Measurements from ENCODE around the gene TEX261. TPM values are rescaled to one million over a fixed set of nuclear protein-coding genes. Genes with fewer than 3 reads are reported as not detected.

The TEX261 gene
- total RNA-seq, 2 experiments from 2014 or later = 17.8 to 18.7 TPM

DNA sequence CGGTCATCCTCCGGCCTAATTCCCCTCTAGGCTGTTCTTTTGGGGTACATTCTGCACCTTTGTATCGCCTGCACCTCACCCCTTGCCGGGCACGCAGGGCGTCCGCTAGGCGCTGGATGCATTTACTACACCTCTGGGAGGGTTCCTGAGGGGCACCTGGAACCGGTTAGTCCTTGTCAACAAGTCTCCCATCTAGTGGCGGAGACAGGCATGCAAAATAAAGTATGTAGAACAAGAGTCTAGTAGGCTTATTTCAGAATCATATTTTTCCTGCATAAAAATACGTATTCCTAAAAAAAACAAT, 705 bp upstream of the TEX261 start:
- peak; percentile 74 for DNase-seq
- Mint-ChIP-seq H3K4me1 (ENCODE audit: low read depth) (peaks cover 33% of the 10 kb centered on the region), H3K9me3 (no peaks in the 10 kb centered on the region), H3K36me3 (ENCODE audit: low read depth) (peaks cover 9% of the 10 kb centered on the region), H3K4me3 (peak overlapping the region; percentile 81), H3K27ac (peak overlapping the region; percentile 66), H3K27me3 (ENCODE audit: low read depth) (no peaks in the 10 kb centered on the region)
- CTCF ChIA-PET = no interaction called here
- intact Hi-C loops (cut with micrococcal nuclease) = loop anchor here (1.0 kb wide), 4 partner anchors 18 to 135 kb away; partner anchors contain the start of genes MCEE, MPHOSPH10 and NAGK

DNA sequence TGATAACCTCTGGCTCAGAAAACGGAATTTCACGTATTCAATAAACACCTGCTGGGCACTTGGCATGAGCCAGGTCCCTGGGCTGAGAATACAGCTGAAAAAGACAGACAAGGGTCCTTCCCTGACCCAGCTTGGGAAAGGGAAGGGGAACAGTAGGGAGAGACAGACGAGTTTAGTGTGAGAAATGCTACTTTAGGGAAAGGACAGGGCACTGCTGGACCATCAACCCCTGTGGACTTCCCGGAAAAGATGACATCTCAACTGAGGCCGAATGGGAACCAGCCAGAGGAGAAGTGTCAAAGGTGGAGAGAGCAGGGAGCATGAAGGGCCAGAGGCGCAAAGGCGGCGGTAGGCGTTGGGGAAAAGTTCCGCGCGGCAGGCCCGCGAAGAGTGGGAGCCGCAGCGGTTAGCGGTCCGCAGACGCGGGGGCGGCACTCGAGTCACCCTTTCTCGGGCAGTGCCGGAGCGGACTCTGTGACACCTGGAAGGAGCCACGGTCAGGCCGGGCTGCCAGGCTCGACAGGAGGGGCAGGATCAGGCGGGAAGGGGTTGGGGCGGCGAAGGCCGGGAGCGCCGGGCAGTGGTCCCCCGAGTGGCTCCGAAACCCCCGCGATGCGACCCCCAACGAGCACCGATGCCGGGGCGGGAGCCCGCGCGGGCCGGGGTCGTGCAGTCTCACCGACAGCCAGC, 519 bp downstream of the TEX261 start:
- no peaks in the 10 kb centered on the region for H3K9me3 Mint-ChIP-seq
- H3K36me3 Mint-ChIP-seq (ENCODE audit: low read depth) = peaks cover 11% of the 10 kb centered on the region
- peaks cover 30% of the 10 kb centered on the region for H3K4me1 Mint-ChIP-seq (ENCODE audit: low read depth)
- DNase-seq = peak; percentile 41
- no peaks in the 10 kb centered on the region for H3K27me3 Mint-ChIP-seq (ENCODE audit: low read depth)
- H3K27ac Mint-ChIP-seq = peak overlapping the region; percentile 89
- H3K4me3 Mint-ChIP-seq = peak overlapping the region; percentile 94
- intact Hi-C loops (cut with micrococcal nuclease) = loop anchor here (1.0 kb wide), 2 partner anchors 9 to 46 kb away; no protein-coding TSS in a partner anchor
- CTCF ChIA-PET = interaction anchor here (1.0 kb wide), 1 partner anchor 14 kb away, joined by 3 read pairs; no protein-coding TSS in a partner anchor

- H3K9me3 Mint-ChIP-seq = no peaks in the 10 kb centered on the region
- H3K4me3 Mint-ChIP-seq = peak overlapping the region; percentile 94
- H3K36me3 Mint-ChIP-seq (ENCODE audit: low read depth) = peaks cover 16% of the 10 kb centered on the region
- peaks cover 30% of the 10 kb centered on the region for H3K4me1 Mint-ChIP-seq (ENCODE audit: low read depth)
- intact Hi-C loops (cut with micrococcal nuclease) = no loop called here
- no peak for DNase-seq
- H3K27me3 Mint-ChIP-seq (ENCODE audit: low read depth) = no peaks in the 10 kb centered on the region
- H3K27ac Mint-ChIP-seq = peak overlapping the region; percentile 89
- CTCF ChIA-PET = interaction anchor here (0.9 to 2.8 kb wide), 6 partner anchors 9 to 45 kb away, joined by 3 to 8 read pairs (median 4); no protein-coding TSS in a partner anchor
These were observed 1.5 kb downstream of the TEX261 start for GRCh38 chr2:70992945-70993853.

- intact Hi-C loops (cut with micrococcal nuclease) = no loop called here
- Mint-ChIP-seq H3K4me3 (no peak overlapping the region), H3K27me3 (ENCODE audit: low read depth) (no peaks in the 10 kb centered on the region), H3K4me1 (ENCODE audit: low read depth) (peaks cover 30% of the 10 kb centered on the region), H3K36me3 (ENCODE audit: low read depth) (peaks cover 16% of the 10 kb centered on the region), H3K27ac (no peak overlapping the region), H3K9me3 (no peaks in the 10 kb centered on the region)
- no peak for DNase-seq
- CTCF ChIA-PET = interaction anchor here (1.9 to 2.8 kb wide), 2 partner anchors 10 to 44 kb away, joined by 8 read pairs; no protein-coding TSS in a partner anchor
These were observed 2.9 kb downstream of the TEX261 start for GRCh38 chr2:70991742-70992141.

DNA sequence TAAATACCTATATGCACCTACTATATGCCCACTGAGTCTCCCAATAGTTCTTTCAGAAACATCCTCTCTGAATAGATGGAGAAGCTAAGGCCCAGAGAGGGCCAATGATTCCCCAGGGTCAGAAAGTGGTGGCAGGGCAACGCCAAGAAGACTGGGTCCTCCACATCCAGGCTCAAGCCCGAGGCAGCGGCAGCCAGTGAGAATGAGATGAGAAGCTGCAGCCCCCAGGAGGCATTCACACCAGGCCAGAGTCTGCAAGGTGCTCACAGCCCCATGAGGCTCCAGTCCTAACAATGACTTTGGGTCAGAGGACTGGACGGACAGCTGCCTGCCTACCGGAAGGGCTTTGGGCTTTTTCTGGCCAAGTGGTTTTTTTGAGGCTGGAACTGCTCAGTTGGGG, 3.5 kb downstream of the TEX261 start:
- intact Hi-C loops (cut with micrococcal nuclease) = no loop called here
- DNase-seq = no peak
- no peak overlapping the region for H3K27ac Mint-ChIP-seq
- no peaks in the 10 kb centered on the region for H3K9me3 Mint-ChIP-seq
- H3K4me1 Mint-ChIP-seq (ENCODE audit: low read depth) = peaks cover 30% of the 10 kb centered on the region
- CTCF ChIA-PET = interaction anchor here (1.9 to 2.8 kb wide), 2 partner anchors 11 to 43 kb away, joined by 8 read pairs; no protein-coding TSS in a partner anchor
- no peaks in the 10 kb centered on the region for H3K27me3 Mint-ChIP-seq (ENCODE audit: low read depth)
- no peak overlapping the region for H3K4me3 Mint-ChIP-seq
- peaks cover 20% of the 10 kb centered on the region for H3K36me3 Mint-ChIP-seq (ENCODE audit: low read depth)

GRCh38 chr2:70990216-70990615, 4.5 kb downstream of the TEX261 start:
- intact Hi-C loops (cut with micrococcal nuclease) = no loop called here
- Mint-ChIP-seq H3K36me3 (ENCODE audit: low read depth) (peaks cover 24% of the 10 kb centered on the region), H3K4me3 (no peak overlapping the region), H3K9me3 (no peaks in the 10 kb centered on the region), H3K27ac (no peak overlapping the region), H3K4me1 (ENCODE audit: low read depth) (peaks cover 30% of the 10 kb centered on the region), H3K27me3 (ENCODE audit: low read depth) (no peaks in the 10 kb centered on the region)
- CTCF ChIA-PET = interaction anchor here (1.5 kb wide), 1 partner anchor 11 kb away, joined by 9 read pairs; no protein-coding TSS in a partner anchor
- no peak for DNase-seq

DNA sequence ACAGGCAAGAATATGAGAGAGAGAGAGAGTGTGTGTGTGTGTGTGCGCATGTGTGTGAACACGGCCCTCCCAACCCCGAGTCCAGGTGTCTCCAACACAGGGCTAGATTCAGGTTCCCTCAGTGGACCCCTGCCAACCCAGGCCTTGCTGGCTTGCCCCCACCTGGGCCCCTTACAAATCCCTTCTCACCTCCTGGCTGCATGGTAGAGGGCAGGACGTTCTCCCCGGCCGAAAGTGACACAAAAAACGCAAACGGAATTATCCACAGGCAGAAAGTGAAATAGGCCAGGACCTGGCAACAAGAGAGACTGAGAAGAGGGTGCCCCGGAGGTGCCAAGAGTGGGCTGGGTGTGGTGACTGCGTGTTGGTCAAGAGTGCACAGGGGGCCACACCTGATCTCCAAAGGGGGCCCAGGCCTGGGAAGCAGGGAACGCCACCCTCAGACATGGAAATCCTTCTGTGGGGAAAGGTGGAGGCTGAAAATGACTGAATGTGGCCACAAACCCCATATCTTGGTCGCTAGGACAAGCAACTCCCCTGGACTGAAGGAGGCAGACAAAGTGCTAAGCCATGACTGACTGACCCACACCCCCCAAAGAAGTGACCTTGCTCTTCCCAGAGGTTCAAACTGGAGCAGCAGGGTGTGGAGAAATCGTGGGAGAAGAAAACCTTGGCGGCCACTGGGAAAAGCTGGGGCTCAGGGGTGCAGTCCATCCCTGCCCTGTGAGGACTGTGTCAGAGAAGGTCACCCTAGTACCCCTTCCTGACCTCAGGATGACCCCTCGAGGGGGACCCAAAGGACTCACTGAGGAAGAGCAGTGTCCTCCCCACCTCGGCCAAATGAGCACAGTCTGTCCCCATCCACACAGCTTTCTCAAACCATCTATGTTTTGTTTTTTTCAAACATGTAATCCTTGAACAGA, 5.7 kb downstream of the TEX261 start:
- DNase-seq = no peak
- H3K9me3 Mint-ChIP-seq = no peaks in the 10 kb centered on the region
- intact Hi-C loops (cut with micrococcal nuclease) = no loop called here
- H3K4me1 Mint-ChIP-seq (ENCODE audit: low read depth) = peaks cover 39% of the 10 kb centered on the region
- CTCF ChIA-PET = interaction anchor here (0.7 to 1.5 kb wide), 2 partner anchors 12 to 22 kb away, joined by 3 to 9 read pairs; no protein-coding TSS in a partner anchor
- H3K27me3 Mint-ChIP-seq (ENCODE audit: low read depth) = no peaks in the 10 kb centered on the region
- H3K36me3 Mint-ChIP-seq (ENCODE audit: low read depth) = peaks cover 24% of the 10 kb centered on the region
- no peak overlapping the region for H3K4me3 Mint-ChIP-seq
- H3K27ac Mint-ChIP-seq = no peak overlapping the region

GRCh38 chr2:70988151-70988550, 6.5 kb downstream of the TEX261 start:
- no peaks in the 10 kb centered on the region for H3K27me3 Mint-ChIP-seq (ENCODE audit: low read depth)
- peaks cover 24% of the 10 kb centered on the region for H3K36me3 Mint-ChIP-seq (ENCODE audit: low read depth)
- no peak for DNase-seq
- H3K27ac Mint-ChIP-seq = no peak overlapping the region
- intact Hi-C loops (cut with micrococcal nuclease) = no loop called here
- CTCF ChIA-PET = interaction anchor here (0.6 to 6.2 kb wide), 4 partner anchors 14 to 522 kb away, joined by 3 to 58 read pairs (median 3); no protein-coding TSS in a partner anchor
- H3K9me3 Mint-ChIP-seq = no peaks in the 10 kb centered on the region
- H3K4me3 Mint-ChIP-seq = no peak overlapping the region
- peaks cover 30% of the 10 kb centered on the region for H3K4me1 Mint-ChIP-seq (ENCODE audit: low read depth)

DNA sequence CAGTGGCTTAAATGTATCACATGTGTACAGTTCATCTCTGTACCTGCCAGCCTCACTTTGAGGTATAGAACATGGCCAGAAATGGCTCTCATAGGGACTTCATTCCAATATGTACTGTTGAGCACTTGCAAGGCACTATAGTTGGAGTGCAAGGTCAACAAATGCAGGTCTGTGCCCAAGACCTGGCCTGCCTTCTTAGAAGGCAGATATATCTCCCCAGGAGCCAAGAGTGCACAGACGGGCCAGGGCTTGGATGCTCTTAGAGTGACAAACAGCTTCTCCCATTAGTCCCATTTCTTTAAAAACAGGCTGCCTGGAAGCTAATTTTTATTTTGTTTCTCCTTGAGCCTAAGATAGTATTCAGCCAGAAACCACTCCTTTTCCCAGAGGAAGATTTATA, 7.3 kb downstream of the TEX261 start:
- Mint-ChIP-seq H3K4me3 (no peak overlapping the region), H3K27ac (no peak overlapping the region)
- DNase-seq = peak; percentile 3

DNA sequence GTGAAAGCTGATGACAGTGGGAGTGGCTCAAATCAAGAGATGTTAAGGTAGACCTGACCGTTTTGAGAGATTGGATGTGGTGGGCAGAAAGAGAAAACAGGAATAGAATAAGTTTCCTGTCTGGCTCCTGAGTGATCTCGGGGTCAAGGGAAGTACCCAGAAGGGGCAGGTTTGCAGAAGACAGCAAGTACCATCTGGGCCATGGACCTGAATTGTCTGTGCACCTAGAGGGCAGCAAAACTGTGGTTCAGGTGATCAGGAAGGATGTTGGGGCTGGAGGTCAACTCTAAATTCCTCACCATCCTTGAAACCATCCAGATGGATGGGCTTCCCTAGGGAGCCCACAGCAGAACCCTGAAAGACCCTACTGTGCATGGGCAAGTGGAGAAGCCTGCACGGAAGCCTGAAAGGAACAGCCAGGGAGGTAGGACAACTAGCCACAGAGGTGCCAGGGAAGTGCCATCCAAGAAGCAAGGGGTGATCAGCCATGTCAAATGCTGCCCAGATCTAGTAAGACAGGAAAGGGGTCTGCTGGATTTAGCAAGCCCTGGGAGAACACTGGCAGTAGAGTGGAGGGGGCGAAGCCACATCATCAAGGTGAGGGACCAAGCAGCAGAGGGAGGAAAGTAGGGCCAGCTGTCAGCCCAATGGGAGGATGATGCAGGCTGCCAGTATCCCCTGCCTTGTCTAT, 8.0 kb downstream of the TEX261 start:
- Mint-ChIP-seq H3K27ac (no peak overlapping the region), H3K9me3 (no peaks in the 10 kb centered on the region), H3K4me1 (ENCODE audit: low read depth) (peaks cover 19% of the 10 kb centered on the region), H3K4me3 (no peak overlapping the region), H3K27me3 (ENCODE audit: low read depth) (no peaks in the 10 kb centered on the region), H3K36me3 (ENCODE audit: low read depth) (peaks cover 20% of the 10 kb centered on the region)
- CTCF ChIA-PET = interaction anchor here (1.0 to 6.2 kb wide), 5 partner anchors 13 to 39 kb away, joined by 3 to 58 read pairs (median 6); no protein-coding TSS in a partner anchor
- DNase-seq = peak; percentile 2
- intact Hi-C loops (cut with micrococcal nuclease) = no loop called here

More for the DNA sequence above, 7.3 kb downstream of the TEX261 start:
- CTCF ChIA-PET = interaction anchor here (0.6 to 6.2 kb wide), 4 partner anchors 14 to 523 kb away, joined by 3 to 58 read pairs (median 3); no protein-coding TSS in a partner anchor
- Mint-ChIP-seq H3K4me1 (ENCODE audit: low read depth) (peaks cover 25% of the 10 kb centered on the region), H3K9me3 (no peaks in the 10 kb centered on the region), H3K27me3 (ENCODE audit: low read depth) (no peaks in the 10 kb centered on the region), H3K36me3 (ENCODE audit: low read depth) (peaks cover 22% of the 10 kb centered on the region)
- intact Hi-C loops (cut with micrococcal nuclease) = no loop called here

- Mint-ChIP-seq H3K27me3 (ENCODE audit: low read depth) (no peaks in the 10 kb centered on the region), H3K4me3 (no peak overlapping the region), H3K27ac (no peak overlapping the region), H3K9me3 (no peaks in the 10 kb centered on the region), H3K36me3 (ENCODE audit: low read depth) (peaks cover 15% of the 10 kb centered on the region), H3K4me1 (ENCODE audit: low read depth) (peaks cover 15% of the 10 kb centered on the region)
- DNase-seq = no peak
- CTCF ChIA-PET = interaction anchor here (1.0 to 6.2 kb wide), 4 partner anchors 15 to 38 kb away, joined by 3 to 58 read pairs (median 16); no protein-coding TSS in a partner anchor
- intact Hi-C loops (cut with micrococcal nuclease) = loop anchor here (1.0 kb wide), 3 partner anchors 8 to 15 kb away; partner anchors contain the start of gene TEX261
These were observed 8.7 kb downstream of the TEX261 start for GRCh38 chr2:70985956-70986355.
